Vagina (tissue), 2 donors: ENCODE results near the gene GRAMD4. TPM values are rescaled to one million over a fixed set of nuclear protein-coding genes. Genes with fewer than 3 reads are reported as not detected.

Experiments used
- DNase-seq, 2 donors: peaks; one replicate each; pipeline ENCODE4 v3.0.0-alpha.2; 2017; ENCODE audit errors: extremely low spot score in 2 of 2
- H3K27ac ChIP-seq: fragments of 200-600 bp; sonication (generic); one replicate; pipeline ENCODE4 v1.5.1; 2019
- H3K27me3 ChIP-seq: fragments of 200-600 bp; sonication (generic); one replicate; pipeline ENCODE4 v1.5.1; 2019
- H3K36me3 ChIP-seq, 2 donors: fragments of 200-600 bp; sonication (generic); one replicate each; pipeline ENCODE4 v1.5.1; 2017 to 2019
- H3K4me1 ChIP-seq: fragments of 200-600 bp; sonication (generic); one replicate; pipeline ENCODE4 v1.5.1; 2019
- H3K4me3 ChIP-seq, 2 donors: fragments of 200-600 bp; sonication (generic); 1 replicate in 1 of 2; 2 replicates in 1 of 2; pipeline ENCODE4 v1.5.1; 2016 to 2019
- H3K9me3 ChIP-seq: fragments of 200-600 bp; sonication (generic); one replicate; pipeline ENCODE4 v1.5.1; 2019
- POLR2A ChIP-seq, 2 donors: fragments of 450-650 bp; IDR thresholded peaks; one replicate each; pipeline ENCODE4 v1.6.1; 2017; ENCODE audit warnings: antibody characterized with exemption in 2 of 2, mild to moderate bottlenecking in 2 of 2, moderate library complexity in 2 of 2
- POLR2AphosphoS5 ChIP-seq, 2 donors: sonication (generic); formaldehyde crosslinking; IDR thresholded peaks; one replicate each; pipeline ENCODE4 v1.9.0; 2017; ENCODE audit warnings: antibody characterized with exemption in 2 of 2, mild to moderate bottlenecking in 2 of 2, low read depth in 1 of 2; ENCODE audit not compliant: insufficient read depth in 1 of 2
- intact Hi-C: fragments of 100-400 bp; cut with DNase I; formaldehyde crosslinking; loops from one replicate; pipeline ENCODE4 v1.15.1; 2023
- total RNA-seq: library from RNA; depleted of rRNA; stranded (reverse); fragments of >200 nt; gene quantifications from one replicate; pipeline ENCODE4 v1.2.3, GENCODE V29; 2016
- TF ChIP-seq, protein P1 (sequence below), 3 experiments: fragments of 450-650 bp in 2 of 3; fragments of 200-600 bp in 1 of 3; sonication (generic) in 1 of 3; IDR thresholded peaks; one replicate each; pipeline ENCODE4 v1.5.1; 2017 to 2019; ENCODE audit warnings: antibody characterized with exemption in 3 of 3, mild to moderate bottlenecking in 2 of 3, moderate library complexity in 2 of 3

GRAMD4 gene
- total RNA-seq, 1 donor from 2014 or later, result 28.7 TPM

DNA sequence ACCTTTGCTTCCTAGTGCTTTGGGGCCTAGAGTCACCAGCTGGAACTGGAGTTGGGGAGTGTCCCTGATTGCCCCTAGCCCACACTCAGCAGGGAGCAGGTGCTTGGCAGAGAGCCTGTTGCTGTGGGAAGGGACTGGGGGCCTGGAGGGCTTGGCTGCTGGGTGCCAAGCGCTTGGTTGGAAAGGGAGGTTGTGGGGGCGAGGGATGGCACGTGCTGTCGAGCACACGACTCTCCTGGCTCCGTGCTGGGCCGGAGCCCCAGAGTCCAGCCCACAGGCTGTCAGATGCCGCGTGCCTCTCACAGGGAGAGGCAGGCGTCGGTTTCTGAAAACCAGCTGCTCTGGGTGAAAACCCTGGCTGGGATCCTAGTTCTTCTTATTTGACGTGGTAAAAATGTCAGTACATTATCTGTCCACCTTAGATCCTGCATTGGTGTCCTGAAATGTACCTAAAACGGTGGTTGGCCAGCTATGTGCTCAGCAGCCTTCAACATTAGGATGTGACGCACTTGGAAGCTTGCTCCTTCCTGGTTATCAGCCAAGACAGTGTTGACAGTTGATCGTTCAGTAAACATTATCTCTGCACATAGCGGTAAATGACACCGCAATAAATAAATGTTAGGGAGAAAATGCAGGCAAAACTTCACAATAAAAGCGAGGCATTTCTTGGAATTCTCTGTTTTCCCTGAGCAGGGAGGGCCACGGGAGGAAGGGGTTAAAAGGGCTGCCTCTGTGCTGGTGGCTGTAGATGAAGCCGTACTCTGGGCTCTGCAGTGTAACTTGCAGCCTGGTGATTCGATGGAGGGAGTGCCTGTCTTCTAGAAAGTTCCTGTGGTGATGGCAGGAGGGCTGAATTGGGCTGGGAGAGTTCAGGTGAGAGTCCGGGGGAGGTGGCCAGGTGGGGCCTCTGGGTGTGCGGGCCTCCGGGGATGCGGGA lies 29.2 kb downstream of the GRAMD4 start:
- intact Hi-C loops, result no loop called here

DNA sequence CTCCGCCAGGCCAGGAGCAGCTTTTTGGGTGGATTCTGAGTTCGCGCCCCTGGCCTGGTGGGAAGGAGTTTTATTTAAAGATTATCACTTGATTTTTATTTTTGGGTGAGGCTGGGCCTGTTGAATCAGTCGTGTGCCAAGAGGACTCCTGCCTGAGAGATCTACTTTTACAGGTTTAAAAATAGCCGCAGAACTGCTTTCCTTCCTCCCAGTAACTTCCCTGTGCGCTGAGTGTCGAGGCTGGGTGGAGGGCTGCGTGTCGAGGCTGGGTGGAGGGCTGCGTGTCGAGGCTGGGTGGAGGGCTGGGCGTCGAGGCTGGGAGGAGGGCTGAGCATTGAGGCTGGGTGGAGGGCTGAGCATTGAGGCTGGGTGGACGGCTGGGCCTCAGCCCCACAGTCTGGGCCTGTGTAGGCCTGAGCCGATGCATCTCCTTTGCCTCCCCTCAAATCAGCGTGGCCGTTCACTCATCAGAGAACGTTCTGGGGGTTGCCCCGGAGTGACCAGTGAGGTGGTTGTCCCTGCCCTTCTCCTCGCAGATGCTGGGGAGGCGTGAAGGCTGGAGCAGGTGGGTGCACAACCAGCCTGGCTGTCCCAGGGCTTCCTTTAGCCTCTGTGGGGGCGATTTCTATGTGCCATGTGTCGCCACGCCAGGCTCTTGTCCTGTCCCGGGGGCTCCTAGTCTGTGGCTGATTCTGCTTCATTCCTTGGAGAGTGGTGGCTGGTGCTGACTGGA lies 30.1 kb downstream of the GRAMD4 start:
- peak overlapping the region; percentile 64 for H3K27ac ChIP-seq
- no peaks in the 10 kb centered on the region for H3K9me3 ChIP-seq
- no peaks in the 10 kb centered on the region for H3K36me3 ChIP-seq
- DNase-seq, result no peak
- H3K27me3 ChIP-seq, result no peaks in the 10 kb centered on the region
- intact Hi-C loops, result no loop called here
- H3K4me1 ChIP-seq, result peaks cover 55% of the 10 kb centered on the region
- H3K4me3 ChIP-seq, result no peak overlapping the region
- TF ChIP-seq POLR2A (IDR thresholded peaks at IDR 0.05) (no peak), POLR2AphosphoS5 (IDR thresholded peaks at IDR 0.05; ENCODE audit: insufficient read depth in 1 of 2, low read depth in 1 of 2) (no peak)
- TF ChIP-seq, protein P1, sequence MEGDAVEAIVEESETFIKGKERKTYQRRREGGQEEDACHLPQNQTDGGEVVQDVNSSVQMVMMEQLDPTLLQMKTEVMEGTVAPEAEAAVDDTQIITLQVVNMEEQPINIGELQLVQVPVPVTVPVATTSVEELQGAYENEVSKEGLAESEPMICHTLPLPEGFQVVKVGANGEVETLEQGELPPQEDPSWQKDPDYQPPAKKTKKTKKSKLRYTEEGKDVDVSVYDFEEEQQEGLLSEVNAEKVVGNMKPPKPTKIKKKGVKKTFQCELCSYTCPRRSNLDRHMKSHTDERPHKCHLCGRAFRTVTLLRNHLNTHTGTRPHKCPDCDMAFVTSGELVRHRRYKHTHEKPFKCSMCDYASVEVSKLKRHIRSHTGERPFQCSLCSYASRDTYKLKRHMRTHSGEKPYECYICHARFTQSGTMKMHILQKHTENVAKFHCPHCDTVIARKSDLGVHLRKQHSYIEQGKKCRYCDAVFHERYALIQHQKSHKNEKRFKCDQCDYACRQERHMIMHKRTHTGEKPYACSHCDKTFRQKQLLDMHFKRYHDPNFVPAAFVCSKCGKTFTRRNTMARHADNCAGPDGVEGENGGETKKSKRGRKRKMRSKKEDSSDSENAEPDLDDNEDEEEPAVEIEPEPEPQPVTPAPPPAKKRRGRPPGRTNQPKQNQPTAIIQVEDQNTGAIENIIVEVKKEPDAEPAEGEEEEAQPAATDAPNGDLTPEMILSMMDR (IDR thresholded peaks at IDR 0.05), result no peak

More for the DNA sequence above, 29.2 kb downstream of the GRAMD4 start:
- Histone ChIP-seq H3K27me3 (no peaks in the 10 kb centered on the region), H3K9me3 (no peaks in the 10 kb centered on the region), H3K4me3 (no peak overlapping the region), H3K4me1 (peaks cover 51% of the 10 kb centered on the region), H3K27ac (peak overlapping the region; percentile 64), H3K36me3 (no peaks in the 10 kb centered on the region)
- no peak for DNase-seq
- no peak for TF ChIP-seq POLR2A (IDR thresholded peaks at IDR 0.05)
- TF ChIP-seq POLR2AphosphoS5 (IDR thresholded peaks at IDR 0.05; ENCODE audit: insufficient read depth in 1 of 2, low read depth in 1 of 2), result peak in 1 of 2 donors; percentile 30

DNA sequence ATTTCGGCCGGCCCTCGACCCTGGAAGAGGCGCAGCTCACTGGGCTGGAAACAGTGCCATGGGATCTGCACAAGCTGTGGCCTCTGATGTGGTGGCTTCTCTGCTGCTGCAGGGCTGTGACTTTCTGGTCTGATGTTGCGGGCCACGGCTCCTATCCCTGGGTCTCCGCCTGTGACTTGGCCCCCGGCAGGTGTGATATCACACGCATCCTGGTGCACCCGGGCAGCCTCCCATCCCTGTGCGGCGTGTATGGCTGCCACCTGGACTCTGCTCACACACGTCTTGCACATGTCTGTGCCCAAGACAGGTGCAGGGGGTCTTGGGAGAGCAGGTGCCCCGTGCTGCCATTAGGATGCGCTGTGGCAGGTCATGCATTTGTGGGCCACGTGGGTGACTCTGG lies 31.1 kb downstream of the GRAMD4 start:
- Histone ChIP-seq H3K4me3 (no peak overlapping the region), H3K27ac (no peak overlapping the region), H3K4me1 (peaks cover 56% of the 10 kb centered on the region), H3K27me3 (no peaks in the 10 kb centered on the region), H3K36me3 (no peaks in the 10 kb centered on the region), H3K9me3 (no peaks in the 10 kb centered on the region)
- intact Hi-C loops, result no loop called here
- DNase-seq, result no peak
- TF ChIP-seq, protein P1 (IDR thresholded peaks at IDR 0.05), result no peak
- TF ChIP-seq POLR2A (IDR thresholded peaks at IDR 0.05) (no peak), POLR2AphosphoS5 (IDR thresholded peaks at IDR 0.05; ENCODE audit: insufficient read depth in 1 of 2, low read depth in 1 of 2) (no peak)

DNA sequence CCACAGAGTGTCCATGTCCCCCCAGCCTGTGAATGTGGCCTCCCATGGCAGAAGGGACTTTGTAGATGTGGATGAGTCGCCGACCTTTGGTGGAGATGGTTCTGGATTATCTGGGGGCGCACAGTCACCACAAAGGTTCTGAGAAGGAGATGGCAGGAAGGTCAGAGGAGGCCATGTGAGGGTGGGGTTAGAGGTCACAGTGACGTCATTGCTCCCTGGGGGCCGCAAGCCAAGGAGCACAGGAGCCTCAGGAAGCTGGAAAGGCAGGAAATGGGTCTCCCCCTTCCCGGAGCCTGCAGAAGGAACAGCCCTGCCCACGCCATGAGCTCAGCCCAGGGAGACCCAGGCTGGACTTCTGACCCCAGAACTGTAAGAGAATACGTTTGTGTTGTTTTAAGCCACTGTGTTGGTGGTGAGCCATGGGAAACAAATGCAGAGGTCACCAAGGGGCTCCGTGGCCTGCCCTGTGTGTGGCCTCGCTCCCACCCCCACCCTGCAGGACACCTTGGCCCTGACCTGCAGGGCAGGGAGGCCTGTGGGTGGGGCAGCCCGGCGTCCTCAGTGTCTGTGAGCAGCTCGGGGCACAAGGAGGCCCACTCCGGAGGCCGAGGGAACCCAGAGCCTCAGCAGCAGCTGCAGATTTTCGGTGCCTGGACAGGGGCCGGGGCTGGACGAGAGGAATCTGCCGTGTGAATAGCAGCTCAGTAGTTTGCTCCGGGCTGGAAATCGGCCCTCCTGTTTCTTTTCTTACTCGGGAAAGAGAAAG lies 32.1 kb downstream of the GRAMD4 start:
- Histone ChIP-seq H3K4me3 (peak overlapping the region in 1 of 2 donors; percentile 8), H3K27me3 (no peaks in the 10 kb centered on the region), H3K36me3 (no peaks in the 10 kb centered on the region), H3K4me1 (peaks cover 52% of the 10 kb centered on the region), H3K27ac (peak overlapping the region; percentile 18), H3K9me3 (no peaks in the 10 kb centered on the region)
- intact Hi-C loops, result no loop called here
- TF ChIP-seq POLR2A (IDR thresholded peaks at IDR 0.05), result no peak
- no peak for DNase-seq

DNA sequence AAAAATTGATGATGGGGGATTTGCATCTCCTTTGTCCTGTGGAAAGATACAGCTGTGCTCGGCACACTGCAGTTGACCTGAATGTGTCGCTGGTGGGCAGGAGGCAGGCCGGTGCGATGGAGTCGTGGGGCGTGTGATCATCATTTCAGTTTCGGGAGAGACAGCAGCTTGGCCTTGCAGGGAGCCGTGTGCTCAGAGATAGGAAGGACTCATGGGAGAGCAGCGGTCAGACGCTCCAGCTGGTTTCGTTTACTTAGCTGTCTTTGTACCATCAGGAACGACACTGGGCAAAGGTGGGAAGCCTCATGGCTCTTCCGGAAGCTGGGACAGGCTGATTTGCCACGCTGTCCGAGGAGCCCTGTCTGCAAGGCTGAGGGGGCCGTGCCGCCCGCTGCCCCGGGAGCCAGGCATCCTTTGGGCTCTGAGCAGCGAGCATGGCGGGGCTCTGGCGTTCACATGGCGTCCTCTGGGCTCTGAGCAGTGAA lies 32.7 kb downstream of the GRAMD4 start:
- Histone ChIP-seq H3K27me3 (no peaks in the 10 kb centered on the region), H3K9me3 (no peaks in the 10 kb centered on the region), H3K4me1 (peaks cover 52% of the 10 kb centered on the region), H3K36me3 (no peaks in the 10 kb centered on the region), H3K4me3 (peak overlapping the region in 1 of 2 donors; percentile 8), H3K27ac (no peak overlapping the region)
- no peak for DNase-seq
- intact Hi-C loops, result no loop called here
- TF ChIP-seq POLR2A (IDR thresholded peaks at IDR 0.05) (no peak), POLR2AphosphoS5 (IDR thresholded peaks at IDR 0.05; ENCODE audit: insufficient read depth in 1 of 2, low read depth in 1 of 2) (no peak)
- TF ChIP-seq, protein P1 (IDR thresholded peaks at IDR 0.05), result no peak
